Breast epithelium (tissue), 3 donors: ENCODE data around the gene NPY4R2.
"Not testable (repeated sequence)": the region's sequence is repeated elsewhere in the genome, so short reads cannot be mapped to it uniquely, and the experiment has no call there.

ENCODE experiments used
- CTCF ChIP-seq, 3 donors: fragments of 450-650 bp; IDR thresholded peaks; one replicate each; pipeline ENCODE4 v1.5.1; 2016 to 2017; ENCODE audit warnings: antibody characterized with exemption in 3 of 3, mild to moderate bottlenecking in 3 of 3, moderate library complexity in 3 of 3
- POLR2A ChIP-seq: fragments of 450-650 bp; IDR thresholded peaks from one replicate; pipeline ENCODE4 v1.6.1; 2016; ENCODE audit warnings: antibody characterized with exemption, mild to moderate bottlenecking, moderate library complexity
- POLR2AphosphoS5 ChIP-seq, 3 donors: sonication (generic); formaldehyde crosslinking; IDR thresholded peaks; one replicate each; pipeline ENCODE4 v1.6.1; 2017; ENCODE audit warnings: antibody characterized with exemption in 3 of 3

GRCh38 chr10:47892494-47893261, 25.8 kb upstream of the NPY4R2 start:
- not testable (repeated sequence) for TF ChIP-seq CTCF (IDR thresholded peaks at IDR 0.05); POLR2A; POLR2AphosphoS5 (IDR thresholded peaks at IDR 0.05)
